Vagina (tissue), 2 donors: ENCODE results near the gene ROCK2.
"Not testable (repeated sequence)": the region's sequence is repeated elsewhere in the genome, so short reads cannot be mapped to it uniquely, and the experiment has no call there.

Experiments used
- POLR2A ChIP-seq, 2 donors: fragments of 450-650 bp; IDR thresholded peaks; one replicate each; pipeline ENCODE4 v1.6.1; 2017; ENCODE audit warnings: antibody characterized with exemption in 2 of 2, mild to moderate bottlenecking in 2 of 2, moderate library complexity in 2 of 2
- POLR2AphosphoS5 ChIP-seq, 2 donors: sonication (generic); formaldehyde crosslinking; IDR thresholded peaks; one replicate each; pipeline ENCODE4 v1.9.0; 2017; ENCODE audit warnings: antibody characterized with exemption in 2 of 2, mild to moderate bottlenecking in 2 of 2, low read depth in 1 of 2; ENCODE audit not compliant: insufficient read depth in 1 of 2
- TF ChIP-seq, protein P1 (sequence below), 3 experiments: fragments of 450-650 bp in 2 of 3; fragments of 200-600 bp in 1 of 3; sonication (generic) in 1 of 3; IDR thresholded peaks; one replicate each; pipeline ENCODE4 v1.5.1; 2017 to 2019; ENCODE audit warnings: antibody characterized with exemption in 3 of 3, mild to moderate bottlenecking in 2 of 3, moderate library complexity in 2 of 3

DNA sequence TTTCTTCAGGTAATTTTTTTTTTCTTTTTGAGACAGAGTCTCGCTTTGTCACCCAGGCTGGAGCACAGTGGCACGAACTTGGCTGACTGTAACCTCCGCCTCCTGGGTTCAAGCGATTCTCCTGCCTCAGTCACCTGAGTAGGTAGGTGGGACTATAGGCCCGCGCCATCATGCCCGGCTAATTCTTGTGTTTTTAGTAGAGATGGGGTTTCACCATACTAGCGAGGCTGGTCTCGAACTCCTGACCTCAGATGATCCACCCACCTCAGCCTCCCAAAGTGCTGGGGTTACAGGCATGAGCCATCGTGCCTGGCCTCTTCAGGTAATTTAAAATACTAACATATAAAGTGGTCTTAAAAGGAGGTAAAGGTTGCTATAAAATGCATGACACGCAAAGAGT lies 113.2 kb downstream of the ROCK2 start:
- TF ChIP-seq POLR2A (IDR thresholded peaks at IDR 0.05); POLR2AphosphoS5 (IDR thresholded peaks at IDR 0.05; ENCODE audit: insufficient read depth in 1 of 2, low read depth in 1 of 2): not testable (repeated sequence)
- TF ChIP-seq, protein P1, sequence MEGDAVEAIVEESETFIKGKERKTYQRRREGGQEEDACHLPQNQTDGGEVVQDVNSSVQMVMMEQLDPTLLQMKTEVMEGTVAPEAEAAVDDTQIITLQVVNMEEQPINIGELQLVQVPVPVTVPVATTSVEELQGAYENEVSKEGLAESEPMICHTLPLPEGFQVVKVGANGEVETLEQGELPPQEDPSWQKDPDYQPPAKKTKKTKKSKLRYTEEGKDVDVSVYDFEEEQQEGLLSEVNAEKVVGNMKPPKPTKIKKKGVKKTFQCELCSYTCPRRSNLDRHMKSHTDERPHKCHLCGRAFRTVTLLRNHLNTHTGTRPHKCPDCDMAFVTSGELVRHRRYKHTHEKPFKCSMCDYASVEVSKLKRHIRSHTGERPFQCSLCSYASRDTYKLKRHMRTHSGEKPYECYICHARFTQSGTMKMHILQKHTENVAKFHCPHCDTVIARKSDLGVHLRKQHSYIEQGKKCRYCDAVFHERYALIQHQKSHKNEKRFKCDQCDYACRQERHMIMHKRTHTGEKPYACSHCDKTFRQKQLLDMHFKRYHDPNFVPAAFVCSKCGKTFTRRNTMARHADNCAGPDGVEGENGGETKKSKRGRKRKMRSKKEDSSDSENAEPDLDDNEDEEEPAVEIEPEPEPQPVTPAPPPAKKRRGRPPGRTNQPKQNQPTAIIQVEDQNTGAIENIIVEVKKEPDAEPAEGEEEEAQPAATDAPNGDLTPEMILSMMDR (IDR thresholded peaks at IDR 0.05) = not testable (repeated sequence)
